Epithelial cell of alveolus of lung (primary cell): ENCODE data around the gene ACCSL. TPM values are rescaled to one million over a fixed set of nuclear protein-coding genes. Genes with fewer than 3 reads are reported as not detected.

Experiments used
- total RNA-seq: library from RNA; depleted of rRNA; stranded (reverse); fragments of >200 nt; gene quantifications from 2 replicates; pipeline ENCODE4 v1.2.1, GENCODE V29; 2015

Gene ACCSL
- total RNA-seq = not detected in 2 replicates

GRCh38 chr11:44047931-44048431 is at the start of gene ACCSL:
Gene ACCSL, plus strand, starts transcription at chr11:44047981. Its CDS starts 56 bp downstream, at chr11:44048037.

GRCh38 chr11:44065841-44066731 is 18.3 kb downstream of the ACCSL start, which contains the start of gene ACCS:
Gene ACCS, plus strand, starts transcription at chr11:44066270. Its CDS starts 1,358 bp downstream, at chr11:44067628.

GRCh38 chr11:44095506-44096359 is 48.0 kb downstream of the ACCSL start, which contains the start of gene EXT2:
Gene EXT2, plus strand, starts transcription at chr11:44095678. Its CDS starts 12,035 bp downstream, at chr11:44107713.

Other genes with a start within 250 kb of the ACCSL start
- gene ALKBH3, start 167.2 kb upstream of the ACCSL start, total RNA-seq = 31.7 and 32.2 TPM in 2 replicates
- gene C11orf96, start 105.3 kb upstream of the ACCSL start, total RNA-seq = 26.2 and 36.8 TPM in 2 replicates
- gene ACCS, start 18.3 kb downstream of the ACCSL start, total RNA-seq = 3.2 and 3.4 TPM in 2 replicates
- 75.9 and 117 TPM in 2 replicates for gene EXT2, start 47.7 kb downstream of the ACCSL start, total RNA-seq